SHP77 treated with DMSO at 0.1 percent for 48 hours (cell line): Measurements from ENCODE around the gene YPEL5.
A peak's percentile ranks its signal among the peaks of the same experiment; 100 is the strongest.
"Not testable (repeated sequence)": the region's sequence is repeated elsewhere in the genome, so short reads cannot be mapped to it uniquely, and the experiment has no call there.

Experiments used
- DNase-seq: peaks from one replicate; lab custom pipeline; 2025; lab: John Stamatoyannopoulos, UW

YPEL5 gene

DNA sequence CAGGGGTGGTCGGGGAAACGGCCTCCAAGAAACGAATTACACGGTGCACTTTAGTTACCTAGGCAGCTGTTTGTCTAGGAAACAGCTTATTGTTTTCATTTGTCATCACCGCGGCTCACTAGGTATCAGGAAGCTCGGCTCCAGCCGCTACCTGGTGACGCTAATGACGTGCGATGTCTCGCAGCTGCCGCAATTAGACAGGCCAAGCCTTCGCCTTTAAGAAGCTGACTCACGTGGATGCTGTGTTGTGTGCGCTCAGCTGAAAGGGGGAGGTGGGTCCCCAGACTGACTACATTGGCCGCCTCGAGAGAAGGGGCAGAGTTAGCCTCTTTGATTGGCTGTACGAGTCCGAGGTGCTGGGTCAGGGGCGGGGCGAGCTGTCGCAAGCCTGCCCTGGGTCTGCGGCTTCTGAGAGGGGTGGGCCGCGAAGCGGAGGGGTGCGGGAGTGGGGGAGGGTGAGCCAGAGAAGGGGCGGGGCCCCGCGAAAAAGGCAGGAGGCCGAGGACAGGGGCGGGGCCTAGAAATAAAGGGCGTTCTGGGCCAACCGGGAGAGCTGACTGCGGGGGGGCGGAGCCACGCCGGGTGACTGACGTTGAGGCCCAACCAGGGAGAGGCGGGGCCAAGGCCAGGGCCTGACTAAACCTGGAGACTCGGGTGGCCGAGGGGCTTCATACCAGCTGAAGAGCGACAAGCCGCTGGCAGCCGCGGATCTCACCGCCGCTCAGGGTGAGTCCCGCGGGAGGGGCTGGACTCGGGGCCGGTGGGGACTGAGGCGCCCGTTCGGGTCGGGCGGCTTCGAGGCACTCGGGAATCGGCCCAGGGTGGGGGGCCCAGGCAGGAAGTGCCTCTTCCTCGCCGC lies at the start of gene YPEL5:
Gene YPEL5 (plus strand): TSS at position 671 of the 859 bp plus-strand sequence. CDS start 9,645 bp downstream, outside the sequence.
- peak; percentile 98 for DNase-seq

DNA sequence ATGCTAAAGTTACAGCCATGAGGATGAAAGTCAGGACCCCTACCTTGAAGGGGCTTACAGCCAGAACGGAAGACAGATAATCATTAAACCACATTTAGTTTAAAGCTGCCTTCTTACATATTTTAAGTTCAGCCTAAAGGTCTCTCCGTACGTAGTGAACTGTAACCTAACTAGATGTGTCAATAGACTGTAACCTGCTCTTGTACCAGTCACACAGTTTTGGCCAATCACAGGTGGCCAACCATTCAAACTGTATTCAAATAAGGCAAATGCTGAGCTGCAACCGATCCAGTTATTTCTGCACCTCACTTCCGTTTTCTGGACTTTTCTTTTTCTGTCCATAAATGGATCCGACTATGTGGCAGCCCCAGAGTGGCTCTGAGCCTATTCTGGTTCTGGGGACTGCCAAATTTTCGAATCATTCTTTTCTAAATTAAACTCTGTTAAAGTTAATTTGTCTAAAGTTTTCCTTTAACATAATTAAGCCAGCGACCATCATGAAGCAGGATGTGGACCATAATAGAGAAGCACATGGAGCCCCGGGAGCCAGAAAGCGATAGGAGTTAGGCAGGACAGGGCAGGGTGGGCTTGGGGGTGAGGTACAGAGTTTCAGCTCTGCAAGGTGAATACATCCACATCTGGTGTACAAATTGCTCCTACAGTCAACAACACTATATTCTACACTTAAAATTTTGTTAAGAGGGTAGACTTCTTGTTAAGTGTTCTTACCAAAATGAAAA lies 48.4 kb upstream of the YPEL5 start:
- no peak for DNase-seq

DNA sequence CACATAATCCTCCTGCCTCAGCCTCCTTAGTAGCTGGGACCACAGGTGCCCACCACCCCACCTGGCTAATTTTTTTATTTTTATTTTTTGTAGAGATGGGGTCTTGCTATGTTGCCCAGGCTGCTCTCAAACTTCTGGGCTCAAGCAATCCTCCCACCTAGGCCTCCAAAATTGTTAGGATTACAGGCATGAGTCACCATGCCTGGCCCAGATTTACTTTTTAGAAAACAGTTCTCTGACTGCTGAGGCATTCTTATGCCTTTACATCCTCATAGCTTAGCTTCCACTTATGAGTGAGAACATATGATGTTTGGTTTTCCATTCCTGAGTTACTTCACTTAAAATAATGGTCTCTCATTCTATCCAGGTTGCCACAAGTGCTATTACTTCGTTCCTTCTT lies 47.4 kb upstream of the YPEL5 start:
- DNase-seq, result not testable (repeated sequence)

DNA sequence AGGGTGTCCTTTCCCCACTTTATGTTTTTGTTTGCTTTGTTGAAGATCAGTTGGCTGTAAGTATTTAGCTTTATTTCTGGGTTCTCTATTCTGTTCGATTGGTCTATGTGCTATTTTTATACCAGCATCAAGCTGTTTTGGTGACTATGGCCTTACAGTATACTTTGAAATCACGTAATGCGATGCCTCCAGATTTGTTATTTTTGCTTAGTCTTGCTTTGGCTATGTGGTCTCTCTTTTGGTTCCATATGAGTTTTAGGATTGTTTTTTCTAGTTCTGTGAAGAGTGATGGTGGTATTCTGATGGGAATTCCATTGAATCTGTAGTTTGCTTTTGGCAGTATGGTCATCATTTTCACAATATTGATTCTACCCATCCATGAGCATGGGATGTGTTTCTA lies 46.1 kb upstream of the YPEL5 start:
- DNase-seq, result not testable (repeated sequence)

DNA sequence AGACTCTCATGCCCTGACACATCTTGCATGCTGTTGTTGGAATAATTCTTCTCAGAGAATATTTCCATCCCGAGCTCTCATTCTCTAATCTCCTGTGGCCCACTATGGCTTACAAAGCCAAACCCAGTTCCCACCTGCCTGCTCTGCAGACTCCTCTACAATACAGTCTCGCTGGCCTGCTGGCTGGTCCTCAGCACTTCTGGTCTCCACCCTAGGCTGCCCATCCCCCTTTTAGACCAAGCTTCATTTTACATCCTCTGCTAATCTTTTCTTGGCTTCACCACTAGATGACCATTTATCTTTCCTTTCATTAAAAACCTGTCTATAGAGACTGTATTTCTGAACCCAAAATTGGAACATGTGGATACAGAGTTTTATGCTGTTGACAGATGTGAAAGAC lies 42.5 kb upstream of the YPEL5 start:
- DNase-seq, result no peak

DNA sequence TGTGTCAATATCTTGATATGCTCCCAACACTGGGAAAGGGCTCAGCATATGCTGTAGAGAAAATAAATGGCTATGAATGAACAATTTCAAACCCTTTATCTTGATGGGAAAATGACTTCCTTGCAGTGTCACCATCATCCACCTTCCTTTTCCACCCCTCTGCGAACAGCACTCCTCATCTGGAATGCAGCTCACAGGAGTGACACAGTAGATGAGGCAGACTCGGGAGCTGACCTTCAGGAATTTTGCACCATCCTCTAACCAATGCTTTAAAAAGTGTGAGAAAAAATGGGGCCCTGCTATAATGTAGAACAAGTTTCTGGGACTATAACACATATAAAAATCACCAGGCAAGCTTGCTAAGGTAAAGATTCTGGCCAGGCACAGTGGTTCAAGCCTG lies 41.3 kb upstream of the YPEL5 start:
- no peak for DNase-seq

DNA sequence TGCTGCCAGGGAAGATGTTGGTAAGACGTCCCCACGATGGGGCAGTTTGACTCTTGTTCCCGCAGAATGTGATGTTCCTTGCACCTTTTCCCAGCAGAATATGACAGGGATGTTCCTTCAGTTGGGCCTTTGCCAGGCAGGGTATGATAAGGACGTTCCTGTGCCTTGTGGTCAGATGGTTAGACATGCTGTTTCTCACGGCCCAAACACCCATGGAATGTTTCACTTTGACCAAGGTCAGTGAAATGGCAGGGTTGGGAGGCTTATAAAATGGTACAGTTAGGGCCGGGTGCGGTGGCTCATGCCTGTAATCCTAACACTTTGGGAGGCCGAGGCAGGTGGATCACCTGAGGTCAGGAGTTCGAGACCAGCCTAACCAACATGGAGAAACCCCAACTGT lies 40.3 kb upstream of the YPEL5 start:
- DNase-seq, result no peak

DNA sequence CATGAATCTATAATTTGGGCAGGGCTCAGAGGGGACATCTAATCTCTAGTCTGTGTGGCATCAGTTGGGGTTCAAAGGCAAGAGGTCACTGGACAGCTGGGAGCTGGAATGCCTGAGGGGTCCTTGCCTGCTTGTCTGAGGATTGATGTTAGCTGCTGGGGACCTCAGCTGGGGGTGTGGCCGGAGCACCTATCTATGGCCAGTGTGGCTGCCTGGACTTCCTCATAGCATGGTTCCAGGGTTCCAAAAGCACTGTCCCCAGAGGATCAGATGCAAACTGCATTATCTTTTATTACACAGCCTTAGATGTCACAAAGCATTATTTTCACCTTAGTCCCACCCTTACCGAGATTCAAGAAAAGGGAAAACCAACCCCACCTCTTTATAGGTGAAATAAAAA lies 38.6 kb upstream of the YPEL5 start:
- no peak for DNase-seq

DNA sequence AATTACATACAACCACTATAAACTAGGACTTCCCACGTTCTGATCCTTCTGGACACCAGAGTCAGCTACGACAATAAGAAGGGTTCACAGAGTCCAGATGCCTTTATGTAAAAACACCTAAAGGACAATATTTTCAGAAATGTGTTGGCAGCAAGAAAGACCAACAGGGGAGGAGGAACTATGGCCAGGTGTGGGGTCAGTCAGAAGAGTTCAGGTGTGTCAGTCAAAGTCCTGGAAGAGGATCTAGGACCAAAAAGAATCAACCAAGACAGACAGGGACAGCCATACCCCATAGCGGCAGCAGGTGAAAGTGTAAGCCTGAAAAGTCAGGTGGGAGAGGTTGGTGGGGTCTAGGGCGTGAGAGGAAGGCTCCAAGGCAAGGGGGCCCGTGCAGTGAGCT lies 38.0 kb upstream of the YPEL5 start:
- DNase-seq, result no peak

DNA sequence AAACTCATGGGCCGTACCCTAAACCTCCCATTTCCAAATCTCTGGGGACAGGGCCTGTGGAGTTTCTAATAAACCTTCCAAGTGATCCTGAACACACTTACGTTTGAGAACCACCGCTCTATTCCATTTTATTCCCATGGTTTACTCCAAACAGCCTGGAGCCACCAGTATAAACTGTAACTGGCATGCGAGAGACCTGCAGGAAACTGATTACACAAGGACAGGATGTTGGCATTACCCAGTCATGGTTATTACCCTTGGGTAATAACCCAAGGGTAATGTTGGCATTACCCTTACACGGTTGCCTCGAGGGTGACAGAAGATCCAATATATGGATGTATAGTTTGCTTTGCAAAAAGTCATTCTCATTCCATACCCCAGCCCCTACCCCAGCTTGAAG lies 37.0 kb upstream of the YPEL5 start:
- DNase-seq, result no peak

DNA sequence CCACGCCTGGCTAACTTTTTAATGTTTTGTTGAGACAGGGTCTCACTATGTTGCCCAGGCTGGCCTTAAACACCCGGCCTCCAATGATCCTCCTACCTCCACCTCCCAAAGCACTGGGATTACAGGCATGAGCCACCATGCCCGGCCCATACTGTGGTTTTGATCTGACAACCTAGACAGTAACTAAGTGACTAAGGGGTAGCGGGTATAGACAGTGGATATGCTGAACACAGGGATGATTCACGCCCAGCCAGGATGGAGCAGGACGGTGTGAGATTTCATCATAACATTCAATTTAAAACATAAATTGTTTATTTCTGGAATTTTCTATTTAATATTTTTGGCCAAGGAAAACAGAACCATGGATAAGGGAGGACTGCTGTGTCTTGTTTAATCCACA lies 36.0 kb upstream of the YPEL5 start:
- no peak for DNase-seq

DNA sequence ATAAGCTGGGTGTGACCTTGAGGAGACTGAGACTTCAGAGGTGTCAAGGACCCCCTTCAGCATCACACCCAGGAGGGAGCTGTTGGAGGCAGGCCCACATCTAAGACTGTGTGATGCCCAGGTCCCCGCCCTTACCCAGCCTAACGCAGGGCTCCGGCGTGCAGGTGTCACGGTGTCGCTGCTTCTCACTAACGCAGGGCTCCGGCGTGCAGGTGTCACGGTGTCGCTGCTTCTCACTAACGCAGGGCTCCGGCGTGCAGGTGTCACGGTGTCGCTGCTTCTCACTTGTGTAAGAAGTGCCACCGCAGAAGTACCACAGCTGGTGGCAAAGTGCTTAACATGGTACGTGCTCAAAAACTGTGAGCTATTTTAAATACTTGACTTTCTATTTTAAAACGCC lies 35.6 kb upstream of the YPEL5 start:
- DNase-seq, result not testable (repeated sequence)

DNA sequence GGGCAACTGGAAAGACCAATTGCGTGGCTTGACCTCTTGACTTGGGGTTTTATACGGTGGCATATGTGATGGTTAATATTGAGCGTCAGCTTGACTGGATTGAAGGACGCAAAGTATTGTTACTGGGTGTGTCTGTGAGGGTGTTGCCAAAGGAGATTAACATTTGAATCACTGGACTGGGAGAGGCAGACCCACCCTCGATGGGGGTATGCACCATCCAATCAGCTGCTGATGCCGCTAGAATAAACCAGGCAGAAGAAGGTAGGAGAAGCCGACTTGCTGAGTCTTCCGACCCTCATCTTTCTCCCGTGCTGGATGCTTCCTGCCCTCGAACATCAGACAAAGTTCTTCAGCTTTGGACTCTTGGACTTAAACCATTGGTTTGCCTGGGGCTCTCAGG lies 34.2 kb upstream of the YPEL5 start:
- DNase-seq, result no peak

DNA sequence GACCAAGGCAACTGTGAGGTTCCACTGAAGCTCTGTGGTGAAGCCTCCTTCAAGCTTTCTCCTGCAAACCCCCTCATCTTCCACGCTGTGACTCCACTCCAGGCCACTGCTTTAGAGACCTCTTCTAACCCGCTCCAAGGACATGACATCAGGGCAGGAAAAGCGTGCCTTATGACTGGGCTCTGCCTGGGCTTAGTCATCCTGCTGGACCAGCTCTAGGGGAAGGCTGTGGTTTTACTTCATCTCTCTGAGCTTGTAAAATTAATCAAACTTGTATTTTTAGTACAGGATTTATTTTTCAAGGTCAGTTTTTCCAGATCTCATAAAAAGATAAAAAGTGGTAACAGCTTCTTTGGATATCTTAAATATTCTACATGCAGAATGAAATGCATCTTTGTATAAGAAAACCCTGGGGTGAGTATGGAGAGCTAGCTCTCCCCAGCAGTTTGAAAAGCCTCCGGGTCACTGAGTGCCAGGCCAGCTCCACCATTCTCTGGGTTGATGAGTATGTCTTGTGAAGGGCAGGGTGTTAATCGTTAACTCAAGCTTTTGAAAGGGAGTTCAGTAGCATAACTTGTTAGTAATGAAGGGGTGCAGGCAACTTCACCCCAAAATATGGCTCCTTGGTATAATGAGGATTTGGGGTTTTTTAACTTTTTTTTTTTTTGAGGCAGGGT lies 33.1 kb upstream of the YPEL5 start:
- no peak for DNase-seq

DNA sequence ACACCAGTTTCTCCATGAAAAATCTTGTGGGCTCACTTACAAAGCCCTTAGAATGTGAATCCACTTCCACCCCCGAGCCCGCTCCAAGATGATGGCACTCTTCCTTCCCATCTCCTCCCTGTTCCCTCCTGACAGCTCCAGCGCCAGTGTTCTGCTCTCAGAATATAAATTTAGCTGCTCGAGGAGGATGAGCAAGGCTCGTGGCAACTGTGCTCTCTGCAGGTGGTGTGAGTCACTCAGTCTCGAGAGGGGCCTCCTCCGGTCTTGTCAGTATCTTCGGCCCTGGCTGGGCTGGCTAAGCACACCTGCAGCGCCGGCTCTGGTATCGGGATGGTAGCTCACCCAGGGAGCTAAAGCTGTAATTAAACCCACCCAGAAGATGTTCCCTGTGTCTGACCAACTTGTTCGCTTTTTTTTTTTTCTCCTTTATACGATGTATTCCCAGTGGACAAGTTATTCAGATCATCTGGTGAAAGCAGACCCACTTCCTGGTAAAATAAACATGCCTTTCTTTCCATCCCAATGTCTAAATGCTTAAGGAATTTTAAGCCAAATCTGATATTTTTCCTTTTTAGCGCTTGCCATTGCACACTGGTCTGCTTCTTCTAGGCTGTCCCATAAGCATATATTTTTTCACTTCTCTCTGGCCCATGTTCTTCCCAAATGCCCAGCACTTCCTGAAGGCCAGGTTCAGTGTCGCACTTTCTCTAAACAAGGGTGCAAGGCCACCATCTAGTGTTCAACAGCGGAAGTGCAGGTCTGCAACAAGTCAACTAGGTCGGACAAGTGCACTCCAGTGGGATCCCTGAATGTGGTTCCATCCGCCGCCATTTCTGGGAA lies 31.4 kb upstream of the YPEL5 start:
- peak; percentile 24 for DNase-seq

DNA sequence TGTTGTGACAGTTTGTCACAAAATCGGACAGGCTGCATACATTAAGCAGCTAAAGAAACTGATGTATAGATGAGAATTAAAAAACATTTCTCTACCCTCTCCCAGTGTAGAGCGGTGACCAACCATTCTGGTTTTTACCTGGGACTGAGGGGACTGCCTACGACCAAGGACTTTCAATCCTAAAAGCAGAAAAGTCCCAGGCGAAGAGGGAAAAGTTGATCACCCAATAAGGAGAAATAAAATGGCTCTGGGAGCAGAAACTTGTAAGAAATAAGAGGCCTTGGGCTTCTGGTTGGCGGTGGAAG lies 30.9 kb upstream of the YPEL5 start:
- DNase-seq, result no peak

DNA sequence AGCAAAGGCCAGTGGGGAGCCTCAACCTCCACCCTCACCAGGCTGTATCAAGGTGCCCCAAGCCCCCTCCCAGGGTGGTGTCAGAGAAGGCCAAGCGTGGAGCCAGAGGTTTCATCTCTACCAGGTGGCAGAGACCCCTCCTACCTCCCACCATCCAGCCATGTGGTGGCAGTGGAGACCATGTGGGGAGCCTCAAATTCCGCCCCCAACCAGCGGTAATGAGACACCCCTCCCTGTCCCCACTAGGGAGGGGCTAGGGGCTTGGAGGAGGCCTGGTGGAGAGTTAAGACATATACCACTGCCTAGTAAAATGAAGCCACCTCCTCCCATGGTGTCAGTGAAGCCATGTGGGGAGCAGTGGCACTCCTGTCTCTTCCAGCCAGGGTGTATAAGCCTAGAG lies 24.4 kb upstream of the YPEL5 start:
- DNase-seq, result no peak

DNA sequence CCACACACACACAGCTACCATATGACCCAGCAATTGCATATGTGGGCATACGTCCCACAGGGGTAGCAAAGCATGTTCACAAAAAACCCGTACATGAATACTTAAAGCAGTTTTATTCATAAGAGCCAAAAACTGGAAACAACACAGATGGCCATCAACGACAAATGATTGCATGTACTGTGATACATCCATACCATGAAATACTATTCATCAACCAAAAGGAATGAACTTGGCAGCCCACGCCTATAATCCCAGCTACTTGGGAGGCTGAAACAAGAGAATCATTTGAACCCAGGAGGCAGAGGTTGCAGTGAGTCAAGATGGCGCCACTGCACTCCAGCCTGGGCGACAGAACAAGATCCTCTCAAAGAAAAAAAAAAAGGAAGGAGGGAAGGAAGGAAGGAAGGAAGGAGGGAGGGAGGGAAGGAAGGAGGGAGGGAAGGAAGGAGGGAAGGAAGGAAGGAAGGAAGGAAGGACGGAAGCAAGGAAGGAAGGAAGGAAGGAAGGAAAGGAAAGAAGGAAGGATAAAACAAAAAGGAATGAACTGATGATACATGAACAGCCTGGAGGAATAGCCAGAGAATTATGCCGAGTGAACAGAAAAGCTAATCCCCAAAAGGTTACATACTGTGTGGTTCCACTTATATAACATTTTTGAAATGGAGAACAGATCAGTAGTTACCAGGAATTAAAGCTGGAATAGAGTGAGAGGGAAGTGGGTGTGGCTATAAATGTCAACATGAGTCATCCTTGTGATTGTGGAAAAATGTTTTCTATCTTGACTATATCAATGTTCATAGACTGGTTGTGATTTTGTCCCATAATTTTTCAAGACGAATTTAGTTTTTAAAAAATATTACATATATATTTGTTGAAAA lies 19.6 kb upstream of the YPEL5 start:
- DNase-seq, result no peak

DNA sequence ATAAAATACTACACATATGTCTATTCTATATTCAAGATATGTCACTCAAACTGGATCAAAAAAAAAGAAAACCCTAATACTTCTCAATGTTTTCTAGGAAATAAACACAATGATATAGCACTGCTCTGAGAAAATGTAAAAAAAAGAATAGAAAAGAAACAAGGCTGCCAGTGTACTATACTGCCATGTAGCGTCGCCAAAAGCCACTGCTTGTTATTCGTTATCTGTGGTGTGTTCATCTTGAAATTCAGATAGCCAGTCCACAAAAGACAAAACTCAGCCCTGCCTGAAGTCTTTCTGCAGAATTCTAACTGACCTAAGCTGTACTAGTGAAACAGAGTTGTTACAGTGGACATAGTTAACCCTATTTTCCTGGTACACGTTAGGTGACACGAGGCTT lies 12.2 kb upstream of the YPEL5 start:
- no peak for DNase-seq

DNA sequence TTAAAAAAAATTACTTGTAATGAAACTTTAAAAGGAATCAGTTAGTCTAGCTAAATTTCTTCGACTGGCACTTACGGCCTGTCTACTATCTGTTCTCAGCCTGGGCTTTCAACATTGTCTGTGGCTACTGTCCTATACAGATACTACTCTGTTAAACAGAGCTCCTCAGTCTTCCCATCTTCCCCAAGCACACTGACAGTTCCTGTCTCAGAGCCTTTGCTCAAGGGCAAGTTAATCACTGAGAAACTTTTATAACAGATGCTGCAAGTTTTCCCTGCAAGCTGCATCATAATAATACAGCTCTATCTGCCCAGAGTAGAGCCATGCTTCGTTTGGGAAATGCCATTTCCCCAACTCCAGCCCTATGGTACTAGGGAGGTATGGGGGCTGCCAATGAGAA lies 11.3 kb upstream of the YPEL5 start:
- no peak for DNase-seq

DNA sequence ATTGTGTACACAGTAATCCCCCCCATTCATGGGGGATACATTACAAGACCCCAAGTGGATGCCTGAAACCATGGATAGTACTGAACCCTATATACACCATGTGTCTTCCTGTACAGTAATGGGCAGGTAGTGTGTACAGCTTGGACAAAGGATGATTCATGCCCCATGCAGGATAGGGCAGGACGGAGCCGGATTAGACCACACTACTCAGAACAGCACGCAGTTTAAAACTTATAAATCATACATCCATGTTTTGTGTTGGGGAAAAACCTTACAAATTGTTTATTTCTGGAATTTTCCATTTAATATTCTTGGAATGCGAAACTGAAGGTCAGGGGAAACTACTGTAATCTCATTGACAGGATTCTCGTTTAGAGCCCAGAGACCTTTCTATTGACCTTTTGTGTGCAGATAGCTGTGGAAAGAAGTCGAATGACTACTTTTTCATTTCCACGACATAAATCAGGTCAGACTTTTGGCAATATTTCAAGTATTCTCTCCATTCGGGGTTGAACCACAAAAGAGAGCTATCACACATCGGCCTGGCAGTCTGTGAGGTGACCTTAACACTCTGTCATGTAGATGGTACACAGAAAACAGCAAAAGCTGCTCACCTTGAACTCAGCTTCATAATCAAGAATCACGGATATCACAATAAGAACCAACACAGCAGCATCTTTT lies 9.9 kb upstream of the YPEL5 start:
- no peak for DNase-seq
